Endothelial cell of umbilical vein (primary cell): ENCODE results near the gene HAVCR1. TPM values are rescaled to one million over a fixed set of nuclear protein-coding genes. Genes with fewer than 3 reads are reported as not detected.

ENCODE experiments used
- BruUV-seq: library from RNA; stranded (reverse); fragments of 400-500 nt; replicated peaks from 2 replicates; lab custom pipeline; 2021; lab: Mats Ljungman, UMichigan
- CTCF ChIA-PET: fragments of 300-600, 350-600 bp; sonication (Branson Sonifier 250); formaldehyde crosslinking; loops from one replicate; lab custom pipeline; 2021; ENCODE audit warnings: antibody characterized with exemption, inconsistent platforms; lab: Charles Lee
- POLR2A ChIA-PET: fragments of 300-600, 350-600 bp; sonication (Branson Sonifier 250); formaldehyde crosslinking; loops from one replicate; lab custom pipeline; 2021; ENCODE audit warnings: antibody characterized with exemption, inconsistent platforms; lab: Charles Lee
- DNase-seq: peaks from one replicate; pipeline ENCODE4 v3.0.0-alpha.2; 2011; ENCODE audit warnings: low read depth, low spot score
- FAIRE-seq: peaks from 2 replicates; lab custom pipeline; 2011; peaks lifted over from hg19 to GRCh38; lab: Jason Lieb, UNC
- H2AFZ ChIP-seq: 2 replicates; pipeline ENCODE4 v1.6.0; 2012; ENCODE audit warnings: low read depth, low read length, control low read depth, inconsistent platforms
- H3K27ac ChIP-seq: 2 replicates; pipeline ENCODE4 v1.5.1; 2011; ENCODE audit warnings: low read depth, mild to moderate bottlenecking, control low read depth, low read length, moderate library complexity; ENCODE audit not compliant: insufficient read depth
- H3K27me3 ChIP-seq, 2 experiments: 2 replicates each; pipeline versions ENCODE4 v1.6.0 to v1.6.1; 2011; ENCODE audit warnings: low read length in 2 of 2, mixed read lengths in 1 of 2; ENCODE audit not compliant: control insufficient read depth in 2 of 2, insufficient read depth in 2 of 2
- H3K36me3 ChIP-seq, 2 experiments: 2 replicates in 1 of 2; 3 replicates in 1 of 2; pipeline ENCODE4 v1.5.1; 2011; ENCODE audit warnings: low read length in 2 of 2, mild to moderate bottlenecking in 1 of 2, moderate library complexity in 1 of 2; ENCODE audit not compliant: control insufficient read depth in 2 of 2, insufficient read depth in 2 of 2; ENCODE audit errors: extremely low read depth in 1 of 2
- H3K4me1 ChIP-seq: 3 replicates; pipeline ENCODE4 v1.5.1; 2011; ENCODE audit warnings: mild to moderate bottlenecking, low read length; ENCODE audit not compliant: control insufficient read depth, insufficient read depth; ENCODE audit errors: extremely low read depth
- H3K4me2 ChIP-seq: 2 replicates; pipeline ENCODE4 v1.6.1; 2011; ENCODE audit warnings: low read length, control low read depth, mixed read lengths; ENCODE audit not compliant: insufficient read depth
- H3K4me3 ChIP-seq, 3 experiments: fragments of 200-600 bp in 1 of 3; sonication (generic), shearing (Covaris generic) in 1 of 3; replicated peaks in 1 of 3; 2 replicates each; pipeline ENCODE4 v1.5.1; 2011 to 2016; ENCODE audit warnings: control low read depth in 3 of 3, low read length in 3 of 3, mild to moderate bottlenecking in 2 of 3, inconsistent platforms in 1 of 3, low read depth in 1 of 3, moderate library complexity in 1 of 3; ENCODE audit not compliant: insufficient read depth in 1 of 3
- H3K79me2 ChIP-seq: 2 replicates; pipeline ENCODE4 v1.6.0; 2012; ENCODE audit warnings: low read length, inconsistent platforms; ENCODE audit not compliant: control insufficient read depth, insufficient read depth
- H3K9ac ChIP-seq: replicated peaks from 2 replicates; pipeline ENCODE3; 2011; ENCODE audit warnings: low read length, control low read depth; ENCODE audit not compliant: insufficient read depth; ENCODE audit errors: extremely low read depth
- H3K9me1 ChIP-seq: replicated peaks from 3 replicates; pipeline ENCODE4 v1.6.0; 2011; ENCODE audit warnings: mild to moderate bottlenecking, low read length; ENCODE audit not compliant: control insufficient read depth, insufficient read depth; ENCODE audit errors: extremely low read depth
- H3K9me3 ChIP-seq: replicated peaks from 2 replicates; pipeline ENCODE4 v1.5.1; 2012; ENCODE audit warnings: low read length, inconsistent platforms; ENCODE audit not compliant: control insufficient read depth, insufficient read depth
- H4K20me1 ChIP-seq: replicated peaks from 2 replicates; pipeline ENCODE3; 2011; ENCODE audit warnings: mild to moderate bottlenecking, low read length; ENCODE audit not compliant: control insufficient read depth, insufficient read depth; ENCODE audit errors: extremely low read depth
- EZH2 ChIP-seq: IDR thresholded peaks from 2 replicates; pipeline ENCODE4 v1.6.1; 2012; ENCODE audit warnings: borderline replicate concordance, low read depth, mild to moderate bottlenecking, moderate library complexity, low read length, inconsistent platforms; ENCODE audit not compliant: severe bottlenecking
- FOS ChIP-seq: IDR thresholded peaks from 2 replicates; pipeline ENCODE4 v1.6.1; 2011; ENCODE audit warnings: mild to moderate bottlenecking, low read length, moderate library complexity, borderline replicate concordance; ENCODE audit not compliant: insufficient read depth
- GATA2 ChIP-seq: IDR thresholded peaks from 2 replicates; pipeline ENCODE4 v1.7.0; 2011; ENCODE audit warnings: low read depth, mild to moderate bottlenecking, moderate library complexity, mixed read lengths, low read length; ENCODE audit not compliant: insufficient read length, insufficient read depth
- JUN ChIP-seq: IDR thresholded peaks from 2 replicates; pipeline ENCODE4 v1.6.1; 2011; ENCODE audit warnings: borderline replicate concordance, low read depth; ENCODE audit not compliant: insufficient read length, insufficient read depth
- MAX ChIP-seq: IDR thresholded peaks from 2 replicates; pipeline ENCODE4 v1.6.1; 2011; ENCODE audit not compliant: insufficient read depth, insufficient read length
- MYC ChIP-seq: IDR thresholded peaks from one replicate; pipeline ENCODE4 v1.6.1; 2011; ENCODE audit warnings: mild to moderate bottlenecking, low read depth, low read length
- POLR2A ChIP-seq: IDR thresholded peaks from 2 replicates; pipeline ENCODE4 v1.6.1; 2012; ENCODE audit warnings: low read depth, mild to moderate bottlenecking, control low read depth, low read length
- POLR2AphosphoS5 ChIP-seq: IDR thresholded peaks from 2 replicates; pipeline ENCODE4 v1.6.1; 2012; ENCODE audit warnings: low read depth, mild to moderate bottlenecking, control low read depth, low read length, moderate library complexity; ENCODE audit not compliant: insufficient read depth
- dilution Hi-C: fragments of 300-500 bp; cut with MboI; formaldehyde crosslinking; loops from one replicate; pipeline ENCODE4 v1.15.0; 2019; ENCODE audit warnings: low sequenced_read_pairs; ENCODE audit not compliant: extremely low pct_ligation_motif_present
- intact Hi-C: fragments of 100-400 bp; cut with micrococcal nuclease; formaldehyde crosslinking; loops from one replicate; pipeline ENCODE4 v1.10.0; 2022
- polyA plus RNA-seq, 4 experiments: library from polyadenylated mRNA; depleted of rRNA in 3 of 4; stranded (reverse) in 3 of 4; unstranded in 1 of 4; fragments of >200 nt; gene quantifications; 2 replicates each; pipeline versions ENCODE4 v1.2.1 to v1.2.3, GENCODE V29; 2011 to 2012; ENCODE audit warnings: missing spikeins in 1 of 4
- total RNA-seq: library from RNA; stranded (reverse); gene quantifications from 2 replicates; pipeline ENCODE4 v1.2.3, GENCODE V29; 2021
- TF ChIP-seq, protein P1 (sequence below), 2 donors: IDR thresholded peaks; 1 replicate in 1 of 2; 2 replicates in 1 of 2; pipeline ENCODE4 v1.5.1; 2011; ENCODE audit warnings: low read length in 2 of 2, mild to moderate bottlenecking in 2 of 2, moderate library complexity in 2 of 2, control low read depth in 1 of 2, inconsistent platforms in 1 of 2, low read depth in 1 of 2; ENCODE audit not compliant: insufficient read depth in 1 of 2; ENCODE audit errors: extremely low read depth in 1 of 2

HAVCR1 gene
- total and polyA plus RNA-seq, 2 donors (not counting 3 experiments of a cell fraction or from before 2014, with no cell fraction given) = not detected

DNA sequence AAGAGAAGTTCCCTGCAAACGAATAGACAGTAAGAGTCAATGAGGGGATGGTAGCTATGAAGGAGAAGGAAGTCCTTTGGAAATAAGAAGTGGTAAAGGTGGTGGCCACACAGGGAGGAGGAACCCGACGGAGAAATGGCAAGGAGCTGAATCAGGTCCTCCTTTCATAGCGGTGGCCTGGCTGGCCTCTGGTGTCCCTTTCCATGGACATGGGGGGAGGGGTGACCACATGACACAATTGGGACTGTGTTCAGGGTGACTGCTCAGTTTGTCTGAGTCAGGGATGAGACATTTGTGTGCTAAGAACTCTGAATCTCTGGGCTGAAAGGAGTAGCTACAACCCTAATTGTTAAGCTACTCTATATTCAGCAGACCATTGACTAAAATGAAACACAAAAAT is 67.2 kb downstream of the HAVCR1 start:
- Histone ChIP-seq H3K4me2 (no peak overlapping the region), H3K9me3 (no peaks in the 10 kb centered on the region), H3K27me3 (no peaks in the 10 kb centered on the region), H3K9me1 (no peaks in the 10 kb centered on the region), H3K36me3 (no peaks in the 10 kb centered on the region), H3K4me3 (no peak overlapping the region), H3K9ac (no peak overlapping the region), H3K27ac (no peak overlapping the region), H3K79me2 (no peaks in the 10 kb centered on the region), H4K20me1 (no peaks in the 10 kb centered on the region), H3K4me1 (no peaks in the 10 kb centered on the region), H2AFZ (no peak overlapping the region)
- TF ChIP-seq EZH2 (no peak), FOS (no peak), GATA2 (no peak), JUN (no peak), MYC (no peak), POLR2AphosphoS5 (no peak), MAX (no peak), POLR2A (no peak)
- TF ChIP-seq, protein P1, sequence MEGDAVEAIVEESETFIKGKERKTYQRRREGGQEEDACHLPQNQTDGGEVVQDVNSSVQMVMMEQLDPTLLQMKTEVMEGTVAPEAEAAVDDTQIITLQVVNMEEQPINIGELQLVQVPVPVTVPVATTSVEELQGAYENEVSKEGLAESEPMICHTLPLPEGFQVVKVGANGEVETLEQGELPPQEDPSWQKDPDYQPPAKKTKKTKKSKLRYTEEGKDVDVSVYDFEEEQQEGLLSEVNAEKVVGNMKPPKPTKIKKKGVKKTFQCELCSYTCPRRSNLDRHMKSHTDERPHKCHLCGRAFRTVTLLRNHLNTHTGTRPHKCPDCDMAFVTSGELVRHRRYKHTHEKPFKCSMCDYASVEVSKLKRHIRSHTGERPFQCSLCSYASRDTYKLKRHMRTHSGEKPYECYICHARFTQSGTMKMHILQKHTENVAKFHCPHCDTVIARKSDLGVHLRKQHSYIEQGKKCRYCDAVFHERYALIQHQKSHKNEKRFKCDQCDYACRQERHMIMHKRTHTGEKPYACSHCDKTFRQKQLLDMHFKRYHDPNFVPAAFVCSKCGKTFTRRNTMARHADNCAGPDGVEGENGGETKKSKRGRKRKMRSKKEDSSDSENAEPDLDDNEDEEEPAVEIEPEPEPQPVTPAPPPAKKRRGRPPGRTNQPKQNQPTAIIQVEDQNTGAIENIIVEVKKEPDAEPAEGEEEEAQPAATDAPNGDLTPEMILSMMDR (IDR thresholded peaks at IDR 0.05; ENCODE audit: extremely low read depth in 1 of 2, insufficient read depth in 1 of 2, low read depth in 1 of 2, low read length in 2 of 2) = no peak
- ChIA-PET CTCF (no interaction called here), POLR2A (no interaction called here)
- dilution Hi-C loops (no loop called here), intact Hi-C loops (no loop called here)
- no TSS peak for BruUV-seq
- no peak for FAIRE-seq
- no peak for DNase-seq
